ENCODE results near the gene MLXIPL. TPM values are rescaled to one million over a fixed set of nuclear protein-coding genes. Genes with fewer than 3 reads are reported as not detected.
"Not testable (repeated sequence)": the region's sequence is repeated elsewhere in the genome, so short reads cannot be mapped to it uniquely, and the experiment has no call there.

Gene MLXIPL
- total RNA-seq, 2 donors from 2014 or later, result not detected

GRCh38 chr7:73602721-73603651 lies 21.3 kb downstream of the MLXIPL start:
- no peaks in the 10 kb centered on the region for H3K36me3 Mint-ChIP-seq
- no peak overlapping the region for H3K27ac Mint-ChIP-seq
- ATAC-seq (no peak), DNase-seq (ENCODE audit: low spot score in 2 of 2) (no peak)
- H3K9me3 Mint-ChIP-seq, result no peaks in the 10 kb centered on the region

DNA sequence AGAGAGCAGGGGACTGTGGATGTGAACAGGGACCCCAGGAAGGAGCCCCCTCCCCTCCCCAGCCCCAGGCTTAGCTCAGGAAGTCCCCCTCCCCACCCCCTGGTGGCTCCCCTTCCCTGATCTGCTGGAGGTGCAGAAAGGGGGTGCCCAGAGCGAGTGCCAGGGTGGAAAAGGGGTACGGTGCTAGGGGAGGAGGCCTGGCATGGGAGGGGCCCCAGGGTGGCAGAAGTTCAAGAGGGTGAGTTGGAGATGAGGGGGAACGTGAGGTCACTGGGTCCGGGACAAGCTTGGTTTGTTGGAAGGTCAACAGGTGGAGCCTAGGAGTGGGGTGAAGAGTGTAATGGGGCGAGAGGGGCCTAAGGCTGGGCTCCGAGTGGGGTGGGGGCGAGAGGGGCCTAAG lies 24.4 kb downstream of the MLXIPL start:
- H3K36me3 Mint-ChIP-seq, result no peaks in the 10 kb centered on the region
- ATAC-seq, result no peak

GRCh38 chr7:73599151-73599882 lies 25.0 kb downstream of the MLXIPL start:
- no peaks in the 10 kb centered on the region for H3K9me3 Mint-ChIP-seq
- peak overlapping the region in 1 of 2 donors; percentile 7 for H3K27ac Mint-ChIP-seq

More for the DNA sequence above, 24.4 kb downstream of the MLXIPL start:
- Mint-ChIP-seq H3K27ac (no peak overlapping the region), H3K9me3 (no peaks in the 10 kb centered on the region)
- no peak for DNase-seq (ENCODE audit: low spot score in 2 of 2)

DNA sequence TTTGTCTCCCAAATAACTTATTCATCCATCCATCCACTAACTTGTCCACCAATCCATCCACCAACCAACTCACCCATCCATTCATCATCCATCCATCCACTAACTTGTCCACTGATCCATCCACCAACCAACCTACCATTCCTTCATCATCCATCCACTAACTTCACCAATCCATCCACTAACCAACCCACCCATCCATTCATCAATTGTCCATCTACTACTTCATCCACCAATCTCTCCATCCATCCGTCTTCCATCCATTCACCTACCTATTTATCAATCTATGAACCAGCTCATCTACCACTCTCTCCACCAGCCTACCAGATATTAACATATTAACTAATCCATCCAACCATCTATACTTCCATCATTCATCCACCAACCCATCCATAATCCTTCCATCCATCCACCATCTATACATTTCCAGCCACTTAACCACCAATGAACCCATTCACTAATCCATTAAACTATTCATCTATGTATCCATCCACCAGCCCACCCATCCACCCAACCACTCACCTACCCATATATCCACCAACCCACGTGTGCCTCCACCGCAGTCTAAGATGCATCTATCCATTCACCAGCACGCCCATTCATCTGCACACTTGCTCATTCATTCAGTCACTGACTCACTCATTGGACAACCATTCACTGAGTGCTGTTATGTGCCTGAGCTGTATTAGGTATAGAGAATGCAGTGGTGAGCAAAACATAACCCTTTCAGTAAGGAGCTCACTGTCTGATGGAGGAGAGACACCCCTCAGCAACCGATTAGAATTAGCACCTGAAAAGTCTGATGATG lies 26.1 kb downstream of the MLXIPL start:
- DNase-seq (ENCODE audit: low spot score in 2 of 2) (no peak), ATAC-seq (peak in 1 of 2 donors; percentile 50)
- Mint-ChIP-seq H3K9me3 (no peaks in the 10 kb centered on the region), H3K27ac (no peak overlapping the region), H3K36me3 (no peaks in the 10 kb centered on the region)

More at GRCh38 chr7:73599151-73599882, 25.0 kb downstream of the MLXIPL start:
- H3K36me3 Mint-ChIP-seq, result no peaks in the 10 kb centered on the region
- no peak for ATAC-seq
- no peak for DNase-seq (ENCODE audit: low spot score in 2 of 2)

DNA sequence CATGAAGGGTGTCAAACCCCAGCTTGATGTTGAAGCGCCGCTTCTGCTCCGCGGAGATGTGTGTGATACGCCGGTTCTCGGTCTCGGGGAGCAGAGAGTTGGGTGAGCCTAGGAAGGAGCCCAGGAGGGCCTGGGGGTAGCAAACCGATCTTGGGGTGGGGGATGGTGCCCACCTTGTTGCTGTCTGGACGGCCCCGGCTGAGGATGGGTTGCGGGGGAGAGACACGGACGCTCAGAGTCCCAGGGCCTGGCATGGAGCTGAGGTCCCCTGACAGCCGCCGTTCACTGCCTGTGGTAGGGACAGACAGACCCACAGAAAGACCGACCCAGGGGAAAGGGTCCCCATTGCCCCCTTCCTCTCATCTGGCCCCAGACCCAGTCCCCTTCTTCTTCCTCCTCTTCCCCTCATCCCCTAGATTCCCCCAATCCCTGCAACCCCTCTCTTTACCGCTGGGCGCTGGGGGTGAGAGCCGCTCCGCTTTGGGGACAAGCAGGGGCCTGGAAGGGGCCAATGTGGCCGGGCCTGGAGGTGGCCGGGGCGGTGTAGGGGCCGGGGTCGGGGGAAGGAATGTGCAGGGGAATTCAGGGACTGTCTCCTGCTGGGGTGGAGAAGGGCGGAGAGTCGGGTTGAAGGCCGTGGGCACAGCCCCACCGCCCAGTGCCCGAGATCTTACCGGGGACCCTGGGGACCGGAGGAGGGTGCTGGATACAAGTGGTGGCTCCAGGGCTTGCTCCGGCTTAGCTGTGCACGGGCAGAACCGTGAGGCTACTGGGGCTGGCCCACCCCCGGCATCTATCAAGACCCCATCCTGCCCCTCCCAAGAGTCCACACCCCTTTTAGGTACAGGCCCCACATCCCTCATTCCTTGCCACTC lies 27.9 kb downstream of the MLXIPL start:
- Mint-ChIP-seq H3K27ac (no peak overlapping the region), H3K9me3 (no peaks in the 10 kb centered on the region), H3K36me3 (no peaks in the 10 kb centered on the region)
- ATAC-seq (no peak), DNase-seq (ENCODE audit: low spot score in 2 of 2) (no peak)

- H3K36me3 Mint-ChIP-seq, result no peaks in the 10 kb centered on the region
- H3K27ac Mint-ChIP-seq, result no peak overlapping the region
- ATAC-seq, result no peak
- no peak for DNase-seq (ENCODE audit: low spot score in 2 of 2)
- H3K9me3 Mint-ChIP-seq, result no peaks in the 10 kb centered on the region
Observed at GRCh38 chr7:73595358-73595757, 29.0 kb downstream of the MLXIPL start.

- no peaks in the 10 kb centered on the region for H3K9me3 Mint-ChIP-seq
- ATAC-seq (no peak), DNase-seq (ENCODE audit: low spot score in 2 of 2) (no peak)
- no peak overlapping the region for H3K27ac Mint-ChIP-seq
- no peaks in the 10 kb centered on the region for H3K36me3 Mint-ChIP-seq
Observed at GRCh38 chr7:73593207-73594045, 30.9 kb downstream of the MLXIPL start.

- Mint-ChIP-seq H3K36me3 (no peaks in the 10 kb centered on the region), H3K9me3 (no peaks in the 10 kb centered on the region)
- no peak for ATAC-seq
Observed at GRCh38 chr7:73586911-73587310, 37.4 kb downstream of the MLXIPL start.

GRCh38 chr7:73585196-73585595 lies 39.1 kb downstream of the MLXIPL start:
- ATAC-seq, result no peak
- no peak overlapping the region for H3K27ac Mint-ChIP-seq

More at GRCh38 chr7:73586911-73587310, 37.4 kb downstream of the MLXIPL start:
- DNase-seq (ENCODE audit: low spot score in 2 of 2), result no peak
- no peak overlapping the region for H3K27ac Mint-ChIP-seq

GRCh38 chr7:73582664-73583202 lies 41.6 kb downstream of the MLXIPL start:
- no peak overlapping the region for H3K27ac Mint-ChIP-seq
- peaks cover 11 to 15% of the 10 kb centered on the region in 2 donors for H3K36me3 Mint-ChIP-seq
- H3K9me3 Mint-ChIP-seq, result no peaks in the 10 kb centered on the region
- DNase-seq (ENCODE audit: low spot score in 2 of 2), result no peak
- ATAC-seq, result no peak

More at GRCh38 chr7:73585196-73585595, 39.1 kb downstream of the MLXIPL start:
- Mint-ChIP-seq H3K36me3 (no peaks in the 10 kb centered on the region), H3K9me3 (no peaks in the 10 kb centered on the region)
- no peak for DNase-seq (ENCODE audit: low spot score in 2 of 2)

- H3K27ac Mint-ChIP-seq; ATAC-seq; H3K9me3 Mint-ChIP-seq; DNase-seq (ENCODE audit: low spot score in 2 of 2): not testable (repeated sequence)
- H3K36me3 Mint-ChIP-seq, result peaks cover 12 to 22% of the 10 kb centered on the region in 2 donors
Observed at GRCh38 chr7:73581006-73581405, 43.3 kb downstream of the MLXIPL start.

- Mint-ChIP-seq H3K27ac (peak within 1 kb of the TSS; percentile 91 to 99), H3K9me3 (no peaks in the 10 kb centered on the region), H3K36me3 (peaks cover 12 to 33% of the 10 kb centered on the region in 2 donors)
- ATAC-seq (peak; percentile 90 to 93), DNase-seq (ENCODE audit: low spot score in 2 of 2) (peak; percentile 99 to 100)
Observed at GRCh38 chr7:73578342-73579128, 45.8 kb downstream of the MLXIPL start, which contains the start of gene TBL2. Gene TBL2, minus strand, starts transcription at chr7:73578579. Its CDS starts 30 bp downstream, at chr7:73578549.

DNA sequence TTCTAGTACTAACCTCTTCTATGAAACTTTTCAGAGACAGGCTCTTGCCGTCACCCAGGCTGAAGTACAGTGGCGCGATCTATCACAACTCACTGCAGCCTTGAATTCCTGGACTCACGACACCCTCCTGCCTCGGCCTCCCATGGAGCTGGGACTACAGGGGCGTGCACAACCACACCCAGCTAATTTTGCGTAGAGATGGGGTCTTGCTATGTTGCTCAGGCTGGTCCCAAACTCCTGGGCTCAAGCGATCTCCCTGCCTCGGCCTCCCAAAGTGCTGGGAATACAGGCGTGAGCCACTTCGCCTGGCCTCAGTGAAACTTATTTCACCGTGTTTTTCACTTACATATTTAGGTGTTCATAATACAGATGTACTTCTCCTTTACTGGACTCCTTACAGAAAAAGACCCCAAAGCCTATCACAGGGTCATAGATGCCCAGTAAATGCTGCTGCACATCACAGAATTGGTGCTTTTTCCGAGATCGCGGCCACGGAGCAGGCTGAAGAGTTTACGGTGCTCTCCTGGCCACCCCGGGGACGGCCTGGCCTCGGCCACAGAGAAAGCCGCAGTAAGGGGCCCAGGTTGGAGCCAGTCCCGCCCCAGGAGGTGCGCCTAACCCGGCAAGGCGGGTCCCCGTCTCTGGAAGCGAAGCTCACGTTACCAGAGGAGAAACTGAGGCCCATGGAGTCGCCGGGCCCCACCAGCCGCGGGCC lies 46.5 kb downstream of the MLXIPL start:
- Mint-ChIP-seq H3K36me3 (peaks cover 12 to 34% of the 10 kb centered on the region in 2 donors), H3K27ac (peak overlapping the region; percentile 91 to 93), H3K9me3 (no peaks in the 10 kb centered on the region)
- ATAC-seq (peak in 1 of 2 donors; percentile 15), DNase-seq (ENCODE audit: low spot score in 2 of 2) (no peak)
